Suprapubic skin (tissue), 4 donors: ENCODE results near the gene LTBP2. TPM values are rescaled to one million over a fixed set of nuclear protein-coding genes. Genes with fewer than 3 reads are reported as not detected.

Experiments used
- DNase-seq, 2 donors: peaks; one replicate each; pipeline ENCODE4 v3.0.0-alpha.2; 2019; ENCODE audit warnings: low spot score in 2 of 2
- H3K27ac ChIP-seq: fragments of 200-600 bp; sonication (generic); one replicate; pipeline ENCODE4 v1.5.1; 2019
- H3K27me3 ChIP-seq: fragments of 200-600 bp; sonication (generic); one replicate; pipeline ENCODE4 v1.5.1; 2019
- H3K36me3 ChIP-seq: fragments of 200-600 bp; sonication (generic); one replicate; pipeline ENCODE4 v1.5.1; 2019
- H3K4me1 ChIP-seq: fragments of 200-600 bp; sonication (generic); one replicate; pipeline ENCODE4 v1.5.1; 2019
- H3K4me3 ChIP-seq: fragments of 200-600 bp; sonication (generic); one replicate; pipeline ENCODE4 v1.5.1; 2019; ENCODE audit warnings: mild to moderate bottlenecking
- H3K9me3 ChIP-seq: fragments of 200-600 bp; sonication (generic); one replicate; pipeline ENCODE4 v1.5.1; 2019
- CTCF ChIP-seq, 2 donors: fragments of 200-600 bp in 1 of 2; fragments of 450-650 bp in 1 of 2; sonication (generic) in 1 of 2; IDR thresholded peaks; one replicate each; pipeline ENCODE4 v1.5.1; 2016 to 2019; ENCODE audit warnings: antibody characterized with exemption in 2 of 2, mild to moderate bottlenecking in 1 of 2, moderate library complexity in 1 of 2
- EP300 ChIP-seq: sonication (generic); formaldehyde crosslinking; IDR thresholded peaks from one replicate; pipeline ENCODE4 v1.6.1; 2017; ENCODE audit warnings: antibody characterized with exemption
- POLR2A ChIP-seq, 2 donors: fragments of 450-650 bp; IDR thresholded peaks; one replicate each; pipeline ENCODE4 v1.6.1; 2017; ENCODE audit warnings: antibody characterized with exemption in 2 of 2, mild to moderate bottlenecking in 2 of 2, moderate library complexity in 2 of 2
- POLR2AphosphoS5 ChIP-seq, 3 donors: sonication (generic); formaldehyde crosslinking; IDR thresholded peaks; one replicate each; pipeline ENCODE4 v1.6.1; 2017; ENCODE audit warnings: antibody characterized with exemption in 3 of 3
- WGBS: methylation state at CpG from one replicate; pipeline ENCODE4 v1.1.5; 2018; 5-methylcytosine and 5-hydroxymethylcytosine counted together
- total RNA-seq, 4 donors: library from RNA; depleted of rRNA; stranded (reverse); fragments of >200 nt; gene quantifications; one replicate each; pipeline ENCODE4 v1.1.0, GENCODE V29; 2016

Gene LTBP2
- total RNA-seq, 4 donors from 2014 or later = 19.6 to 36.0 (median 26.2) TPM

DNA sequence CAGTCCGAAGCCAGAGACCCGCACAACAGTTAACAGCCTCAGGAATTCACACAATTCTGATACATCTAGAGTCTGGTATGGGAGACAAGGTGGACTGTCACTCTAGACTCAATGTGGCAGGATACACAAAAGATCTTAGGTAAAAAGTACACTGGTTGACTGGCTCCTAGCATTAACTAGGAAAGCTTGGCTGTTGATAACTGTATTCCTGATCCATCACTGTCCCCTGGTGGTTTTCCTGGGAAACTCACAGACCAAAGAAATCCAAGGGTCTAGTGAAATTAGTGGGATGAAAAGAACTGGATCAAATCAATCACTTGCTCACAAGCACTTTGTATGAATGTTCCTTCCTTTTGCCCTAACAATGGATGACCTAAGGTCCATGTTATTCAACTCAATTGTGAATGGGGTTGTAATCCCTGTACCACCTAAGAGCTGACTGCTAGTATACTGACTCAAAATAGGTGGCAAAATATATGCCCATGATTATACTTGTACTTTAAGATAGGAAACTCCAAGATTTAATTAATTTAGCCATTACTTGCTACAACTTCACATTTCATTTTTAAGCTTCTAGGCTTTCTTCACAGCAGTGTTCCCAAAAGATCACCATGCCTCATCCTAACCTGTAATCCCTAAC, 132.9 kb downstream of the LTBP2 start:
- H3K9me3 ChIP-seq = no peaks in the 10 kb centered on the region
- DNase-seq = no peak
- H3K4me3 ChIP-seq = no peak overlapping the region
- no peak overlapping the region for H3K27ac ChIP-seq
- peaks cover 75% of the 10 kb centered on the region for H3K36me3 ChIP-seq
- peak in 1 of 2 donors; percentile 33 for TF ChIP-seq CTCF (IDR thresholded peaks at IDR 0.05)
- no peak for TF ChIP-seq EP300
- H3K27me3 ChIP-seq = no peaks in the 10 kb centered on the region
- 94% methylated on average over 2 of the region's 2 CpGs for WGBS
- H3K4me1 ChIP-seq = no peaks in the 10 kb centered on the region

GRCh38 chr14:74476607-74477006, 135.4 kb downstream of the LTBP2 start:
- H3K36me3 ChIP-seq = peaks cover 58% of the 10 kb centered on the region
- 94% methylated on average over 3 of the region's 3 CpGs for WGBS

GRCh38 chr14:74476107-74476506, 135.9 kb downstream of the LTBP2 start:
- no peak for DNase-seq
- H3K9me3 ChIP-seq = no peaks in the 10 kb centered on the region
- H3K4me1 ChIP-seq = peaks cover 4% of the 10 kb centered on the region
- H3K27me3 ChIP-seq = no peaks in the 10 kb centered on the region
- TF ChIP-seq CTCF (IDR thresholded peaks at IDR 0.05) (no peak), POLR2A (IDR thresholded peaks at IDR 0.05) (no peak), EP300 (no peak), POLR2AphosphoS5 (IDR thresholded peaks at IDR 0.05) (no peak)
- H3K4me3 ChIP-seq = no peak overlapping the region
- 96% methylated on average over 2 of the region's 4 CpGs for whole genome bisulfite sequencing
- no peak overlapping the region for H3K27ac ChIP-seq
- H3K36me3 ChIP-seq = peaks cover 58% of the 10 kb centered on the region

More at GRCh38 chr14:74476607-74477006, 135.4 kb downstream of the LTBP2 start:
- no peak for DNase-seq
- H3K4me3 ChIP-seq = no peak overlapping the region
- no peak overlapping the region for H3K27ac ChIP-seq
- TF ChIP-seq POLR2AphosphoS5 (IDR thresholded peaks at IDR 0.05) (no peak), EP300 (no peak), POLR2A (IDR thresholded peaks at IDR 0.05) (no peak), CTCF (IDR thresholded peaks at IDR 0.05) (no peak)
- no peaks in the 10 kb centered on the region for H3K27me3 ChIP-seq
- no peaks in the 10 kb centered on the region for H3K4me1 ChIP-seq
- H3K9me3 ChIP-seq = no peaks in the 10 kb centered on the region

- WGBS = 52% methylated on average over 3 of the region's 3 CpGs
- peaks cover 6% of the 10 kb centered on the region for H3K4me1 ChIP-seq
- peaks cover 54% of the 10 kb centered on the region for H3K36me3 ChIP-seq
- H3K4me3 ChIP-seq = no peak overlapping the region
- DNase-seq = no peak
- TF ChIP-seq POLR2AphosphoS5 (IDR thresholded peaks at IDR 0.05) = no peak
- no peak for TF ChIP-seq EP300
- no peak for TF ChIP-seq CTCF (IDR thresholded peaks at IDR 0.05)
- TF ChIP-seq POLR2A (IDR thresholded peaks at IDR 0.05) = no peak
- H3K27me3 ChIP-seq = no peaks in the 10 kb centered on the region
- no peak overlapping the region for H3K27ac ChIP-seq
- no peaks in the 10 kb centered on the region for H3K9me3 ChIP-seq
Measured at GRCh38 chr14:74475678-74476077, 136.4 kb downstream of the LTBP2 start.

- peaks cover 41% of the 10 kb centered on the region for H3K36me3 ChIP-seq
- H3K27ac ChIP-seq = no peak overlapping the region
- H3K4me1 ChIP-seq = peaks cover 19% of the 10 kb centered on the region
- H3K4me3 ChIP-seq = no peak overlapping the region
- no peak for TF ChIP-seq POLR2AphosphoS5 (IDR thresholded peaks at IDR 0.05)
- TF ChIP-seq EP300 = no peak
- TF ChIP-seq CTCF (IDR thresholded peaks at IDR 0.05) = no peak
- H3K9me3 ChIP-seq = no peaks in the 10 kb centered on the region
- no peak for DNase-seq
- WGBS = 70% methylated on average over 2 of the region's 2 CpGs
- no peaks in the 10 kb centered on the region for H3K27me3 ChIP-seq
Measured at GRCh38 chr14:74474376-74474775, 137.7 kb downstream of the LTBP2 start.
